Erythroblast (primary cell): ENCODE data around the gene SUSD2.
"Not testable (repeated sequence)": the region's sequence is repeated elsewhere in the genome, so short reads cannot be mapped to it uniquely, and the experiment has no call there.

ENCODE experiments used
- DNase-seq, 2 experiments: peaks; one replicate each; lab custom pipeline; 2025; lab: John Stamatoyannopoulos, UW
- GATA1 ChIP-seq: IDR thresholded peaks from 2 replicates; pipeline ENCODE4 v1.6.1; 2011; ENCODE audit warnings: low read depth, mild to moderate bottlenecking, control low read depth, low read length, moderate library complexity
- POLR2A ChIP-seq: IDR thresholded peaks from 2 replicates; pipeline ENCODE4 v1.6.1; 2011; ENCODE audit warnings: mild to moderate bottlenecking, low read length

The SUSD2 gene

GRCh38 chr22:24201681-24202614, 20.7 kb downstream of the SUSD2 start:
- no peak for DNase-seq
- TF ChIP-seq GATA1 (no peak), POLR2A (no peak)

- not testable (repeated sequence) for DNase-seq
These were observed 22.6 kb downstream of the SUSD2 start for GRCh38 chr22:24203856-24204255.

- no peak for TF ChIP-seq POLR2A
- TF ChIP-seq GATA1, result no peak
- DNase-seq, result no peak
These were observed 24.3 kb downstream of the SUSD2 start for GRCh38 chr22:24205438-24206195.

- DNase-seq, result not testable (repeated sequence)
These were observed 25.4 kb downstream of the SUSD2 start for GRCh38 chr22:24206460-24207263.

GRCh38 chr22:24207264-24208011, 26.2 kb downstream of the SUSD2 start:
- no peak for DNase-seq

GRCh38 chr22:24208012-24208749, 26.9 kb downstream of the SUSD2 start:
- no peak for DNase-seq
- TF ChIP-seq GATA1 (no peak), POLR2A (no peak)

More at GRCh38 chr22:24207264-24208011, 26.2 kb downstream of the SUSD2 start:
- TF ChIP-seq POLR2A (no peak), GATA1 (no peak)

- no peak for DNase-seq
- no peak for TF ChIP-seq GATA1
- no peak for TF ChIP-seq POLR2A
These were observed 27.7 kb downstream of the SUSD2 start for GRCh38 chr22:24209016-24209415.

- TF ChIP-seq POLR2A, result no peak
- no peak for TF ChIP-seq GATA1
- DNase-seq, result no peak
These were observed 28.4 kb downstream of the SUSD2 start for GRCh38 chr22:24209687-24210086.

GRCh38 chr22:24210409-24210808, 29.1 kb downstream of the SUSD2 start:
- DNase-seq, result not testable (repeated sequence)

GRCh38 chr22:24211716-24212115, 30.4 kb downstream of the SUSD2 start:
- DNase-seq, result not testable (repeated sequence)

GRCh38 chr22:24213111-24213510, 31.8 kb downstream of the SUSD2 start:
- DNase-seq, result not testable (repeated sequence)

GRCh38 chr22:24214467-24215285, 33.4 kb downstream of the SUSD2 start:
- no peak for TF ChIP-seq GATA1
- no peak for TF ChIP-seq POLR2A
- DNase-seq, result no peak
